Stimulated activated CD4-positive, alpha-beta T cell treated with anti-CD3 and anti-CD28 coated beads, Interleukin-1b, Interleukin-23, amount 100 ng/mL, for 4 hours (primary cell): ENCODE measurements around the gene HPSE.
"Not testable (repeated sequence)": the region's sequence is repeated elsewhere in the genome, so short reads cannot be mapped to it uniquely, and the experiment has no call there.

Source experiments
- DNase-seq, 2 donors: peaks; one replicate each; pipeline ENCODE4 v3.0.0-alpha.2; 2020; ENCODE audit warnings: low read depth in 2 of 2

The HPSE gene

GRCh38 chr4:83331956-83332355 is 2.7 kb downstream of the HPSE start:
- DNase-seq = no peak

GRCh38 chr4:83329521-83330110 is 5.0 kb downstream of the HPSE start:
- no peak for DNase-seq

- DNase-seq = no peak
Observed at GRCh38 chr4:83328521-83329187, 6.0 kb downstream of the HPSE start.

GRCh38 chr4:83326546-83326945 is 8.1 kb downstream of the HPSE start:
- no peak for DNase-seq

GRCh38 chr4:83325306-83325705 is 9.3 kb downstream of the HPSE start:
- DNase-seq = not testable (repeated sequence)

- no peak for DNase-seq
Observed at GRCh38 chr4:83323136-83323535, 11.5 kb downstream of the HPSE start.

GRCh38 chr4:83320548-83320947 is 14.1 kb downstream of the HPSE start:
- DNase-seq = no peak

GRCh38 chr4:83318666-83319065 is 16.0 kb downstream of the HPSE start:
- DNase-seq = no peak

- DNase-seq = no peak
Observed at GRCh38 chr4:83317671-83318070, 17.0 kb downstream of the HPSE start.

- DNase-seq = no peak
Observed at GRCh38 chr4:83316459-83317165, 18.0 kb downstream of the HPSE start.

GRCh38 chr4:83315341-83315870 is 19.2 kb downstream of the HPSE start:
- DNase-seq = no peak

- no peak for DNase-seq
Observed at GRCh38 chr4:83308672-83309071, 26.0 kb downstream of the HPSE start.

GRCh38 chr4:83307920-83308319 is 26.7 kb downstream of the HPSE start:
- no peak for DNase-seq

GRCh38 chr4:83305187-83305586 is 29.5 kb downstream of the HPSE start:
- DNase-seq = no peak

GRCh38 chr4:83297548-83298260 is 36.9 kb downstream of the HPSE start:
- DNase-seq = no peak

GRCh38 chr4:83293305-83294046 is 41.2 kb downstream of the HPSE start:
- no peak for DNase-seq

GRCh38 chr4:83290059-83290774 is 44.4 kb downstream of the HPSE start:
- DNase-seq = not testable (repeated sequence)

GRCh38 chr4:83288381-83288780 is 46.3 kb downstream of the HPSE start:
- DNase-seq = not testable (repeated sequence)

- DNase-seq = peak in 1 of 2 donors; percentile 3
Observed at GRCh38 chr4:83285055-83285407, 49.6 kb downstream of the HPSE start.

- peak; percentile 91 to 94 for DNase-seq
Observed at GRCh38 chr4:83284193-83285054, 50.2 kb downstream of the HPSE start, which contains the start of gene COQ2. Gene COQ2, minus strand, starts transcription at chr4:83284798. Its CDS starts 34 bp downstream, at chr4:83284764.
